ENCODE measurements around the gene GDPD2.
A peak's percentile ranks its signal among the peaks of the same experiment; 100 is the strongest.

Gene GDPD2

GRCh38 chrX:70437921-70438665 is 15.0 kb downstream of the GDPD2 start:
- DNase-seq (ENCODE audit: low spot score), result no peak

- peak; percentile 7 for DNase-seq (ENCODE audit: low spot score)
Measured at GRCh38 chrX:70439016-70439415, 15.9 kb downstream of the GDPD2 start.

GRCh38 chrX:70442224-70442623 is 19.1 kb downstream of the GDPD2 start:
- DNase-seq (ENCODE audit: low spot score), result no peak

GRCh38 chrX:70444326-70444945 is 21.3 kb downstream of the GDPD2 start, which contains the start of gene DLG3:
DLG3 (plus strand) TSS chrX:70444835; CDS start chrX:70445202, 367 bp downstream.
- DNase-seq (ENCODE audit: low spot score), result peak; percentile 77

GRCh38 chrX:70444946-70445656 is 22.0 kb downstream of the GDPD2 start:
- DNase-seq (ENCODE audit: low spot score), result peak; percentile 30

- DNase-seq (ENCODE audit: low spot score), result peak; percentile 8
Measured at GRCh38 chrX:70445951-70446350, 22.8 kb downstream of the GDPD2 start.

GRCh38 chrX:70446380-70447350 is 23.6 kb downstream of the GDPD2 start:
- peak; percentile 4 for DNase-seq (ENCODE audit: low spot score)

- no peak for DNase-seq (ENCODE audit: low spot score)
Measured at GRCh38 chrX:70449457-70449966, 26.4 kb downstream of the GDPD2 start.

GRCh38 chrX:70452143-70452733 is 29.1 kb downstream of the GDPD2 start:
- peak; percentile 73 for DNase-seq (ENCODE audit: low spot score)

- no peak for DNase-seq (ENCODE audit: low spot score)
Measured at GRCh38 chrX:70453024-70453618, 30.0 kb downstream of the GDPD2 start.

DNA sequence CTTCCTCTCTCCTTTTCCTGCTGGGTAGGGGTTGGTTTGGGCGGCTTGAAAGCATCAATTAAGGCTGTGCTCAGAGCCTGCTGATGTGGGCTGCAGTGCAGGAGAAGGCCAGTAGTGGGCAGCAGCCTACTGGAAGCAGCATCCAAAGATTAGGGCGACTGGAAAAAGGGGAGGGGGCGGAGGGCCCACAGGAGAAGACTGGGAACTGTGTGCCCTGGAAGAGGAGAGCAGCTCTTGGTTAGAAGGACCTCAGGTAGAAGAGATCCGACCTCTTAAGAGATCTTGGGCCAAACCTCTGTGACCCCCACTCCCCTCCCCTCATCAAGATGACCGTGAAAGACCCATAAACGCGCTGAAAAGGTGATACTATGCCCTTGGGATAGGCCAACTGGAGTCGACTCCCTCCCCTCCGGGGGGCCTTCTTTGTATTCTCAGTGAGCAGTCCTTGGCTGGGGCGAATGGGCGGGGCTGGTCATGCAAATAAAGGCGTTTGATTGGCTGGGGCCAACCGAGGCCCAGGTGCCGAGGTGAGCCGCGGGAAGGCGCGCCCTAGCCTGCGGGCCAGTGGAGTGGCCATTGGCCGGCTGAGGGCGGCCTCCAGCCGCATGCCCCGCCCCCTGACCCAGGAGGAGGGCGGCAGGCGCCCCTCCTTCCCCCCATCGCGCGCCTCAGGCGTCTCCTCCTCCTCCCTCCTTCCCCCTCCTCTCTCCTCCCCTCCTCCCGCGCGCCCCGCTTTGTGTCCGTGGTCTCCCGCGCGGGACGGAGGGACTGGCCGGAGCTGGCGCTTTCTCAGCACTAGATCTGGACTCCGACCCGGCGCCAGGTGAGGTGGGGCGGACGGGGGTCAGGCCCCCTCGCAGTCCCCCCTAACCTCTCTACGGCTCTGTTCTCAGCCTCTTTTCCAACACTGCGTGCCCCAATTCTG is 31.6 kb downstream of the GDPD2 start:
- DNase-seq (ENCODE audit: low spot score), result peak; percentile 78

DNA sequence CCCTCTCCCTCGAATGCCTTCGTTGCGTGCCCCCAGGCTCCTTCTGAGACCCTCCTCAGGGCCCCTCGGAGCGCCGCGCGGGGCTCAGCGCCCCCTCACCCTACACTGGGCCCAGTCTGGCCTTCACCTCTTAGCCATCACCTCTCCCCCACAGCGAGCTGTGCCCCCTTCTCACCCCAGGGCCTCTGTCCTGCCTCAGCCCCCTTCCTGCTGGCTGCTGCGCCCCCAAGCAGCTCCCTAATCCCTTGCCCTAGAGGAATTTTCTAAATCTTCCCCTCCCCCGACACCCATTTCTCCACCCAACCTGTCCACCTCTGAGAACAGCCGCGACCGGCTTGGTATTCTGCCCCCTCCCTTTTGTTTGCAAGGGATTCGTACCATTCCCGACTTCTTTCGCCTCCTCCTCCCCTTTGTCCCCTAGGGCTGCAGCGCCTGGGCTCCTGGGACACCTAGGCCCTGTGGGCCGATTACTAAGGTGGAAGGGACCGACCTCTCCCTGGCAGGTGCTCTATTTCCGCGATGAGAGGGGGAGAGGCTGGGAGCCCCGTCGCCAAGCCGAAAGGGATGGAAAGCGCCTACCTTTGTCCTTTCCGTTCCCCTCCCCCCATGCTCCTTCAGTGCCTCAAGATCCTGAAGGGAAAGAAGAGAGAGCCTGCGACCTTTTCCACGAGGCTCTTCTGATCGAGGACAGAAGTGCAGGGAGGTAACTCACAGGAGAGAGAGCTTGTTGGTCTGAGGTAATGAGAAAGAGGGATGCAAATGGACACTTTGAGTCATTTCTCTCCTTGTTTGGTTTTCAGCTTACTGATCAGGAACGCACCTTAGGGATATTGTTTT is 32.5 kb downstream of the GDPD2 start:
- no peak for DNase-seq (ENCODE audit: low spot score)

- DNase-seq (ENCODE audit: low spot score), result no peak
Measured at GRCh38 chrX:70456256-70456655, 33.1 kb downstream of the GDPD2 start.

DNA sequence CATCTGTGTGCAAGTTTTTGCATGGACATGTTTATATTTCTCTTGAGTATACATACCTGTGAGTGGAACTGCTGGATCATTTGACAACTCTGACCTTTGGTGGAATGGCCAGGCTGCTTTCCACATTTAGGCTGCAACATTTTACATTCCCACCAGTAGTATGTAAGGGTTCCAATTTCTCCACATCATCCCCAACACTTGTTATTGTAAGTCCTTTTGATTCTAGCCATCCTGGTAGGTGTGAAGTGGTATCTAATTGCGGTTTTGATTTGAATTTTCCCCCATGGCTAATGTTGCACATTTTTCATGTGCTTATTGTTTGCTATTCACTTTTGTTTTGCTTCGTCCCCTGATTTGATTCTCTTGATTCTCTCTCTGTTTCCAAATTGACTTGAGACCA is 37.9 kb downstream of the GDPD2 start:
- no peak for DNase-seq (ENCODE audit: low spot score)

- DNase-seq (ENCODE audit: low spot score), result no peak
Measured at GRCh38 chrX:70464051-70464450, 40.9 kb downstream of the GDPD2 start.

GRCh38 chrX:70466968-70467367 is 43.9 kb downstream of the GDPD2 start:
- DNase-seq (ENCODE audit: low spot score), result no peak

GRCh38 chrX:70468709-70469108 is 45.6 kb downstream of the GDPD2 start:
- no peak for DNase-seq (ENCODE audit: low spot score)

- DNase-seq (ENCODE audit: low spot score), result no peak
Measured at GRCh38 chrX:70470850-70471289, 47.8 kb downstream of the GDPD2 start.

All from AG08396 (cell line).